ENCODE data around the gene FBXO8. TPM values are rescaled to one million over a fixed set of nuclear protein-coding genes. Genes with fewer than 3 reads are reported as not detected.
A peak's percentile ranks its signal among the peaks of the same experiment; 100 is the strongest.

The FBXO8 gene
- total RNA-seq, 1 experiment from 2014 or later: 11.7 TPM

GRCh38 chr4:174218127-174218790 lies 65.2 kb downstream of the FBXO8 start:
- H3K4me1 ChIP-seq (ENCODE audit: insufficient read depth, low read length, poor library complexity, severe bottlenecking): peaks cover 7% of the 10 kb centered on the region
- POLR2A ChIA-PET (ENCODE audit: low non-redundant PET): no interaction called here
- intact Hi-C loops (cut with micrococcal nuclease; ENCODE audit: unreplicated experiment): no loop called here
- no TSS peak for BruUV-seq (replicated peaks)
- no peaks in the 10 kb centered on the region for H3K36me3 ChIP-seq (ENCODE audit: insufficient read depth, low read length, poor library complexity, severe bottlenecking)
- no peaks in the 10 kb centered on the region for H3K27me3 ChIP-seq (replicated peaks; ENCODE audit: insufficient read depth, low read depth, low read length, poor library complexity)
- peak overlapping the region; percentile 35 for H3K4me3 ChIP-seq (ENCODE audit: low read depth, low read length, poor library complexity, severe bottlenecking)
- CTCF ChIA-PET: no interaction called here
- peak overlapping the region; percentile 41 for H3K27ac ChIP-seq (ENCODE audit: low read depth, low read length, poor library complexity, severe bottlenecking)
- TF ChIP-seq EZH2 (IDR thresholded peaks at IDR 0.05; ENCODE audit: borderline replicate concordance, low read depth, low read length, poor library complexity, severe bottlenecking): no peak
- TF ChIP-seq CTCF (conservative IDR thresholded peaks at IDR 0.05; ENCODE audit: low read depth, low read length): no peak
- DNase-seq (ENCODE audit: low spot score): no peak
- H3K9me3 ChIP-seq (ENCODE audit: low read depth, low read length, poor library complexity, severe bottlenecking): no peaks in the 10 kb centered on the region

DNA sequence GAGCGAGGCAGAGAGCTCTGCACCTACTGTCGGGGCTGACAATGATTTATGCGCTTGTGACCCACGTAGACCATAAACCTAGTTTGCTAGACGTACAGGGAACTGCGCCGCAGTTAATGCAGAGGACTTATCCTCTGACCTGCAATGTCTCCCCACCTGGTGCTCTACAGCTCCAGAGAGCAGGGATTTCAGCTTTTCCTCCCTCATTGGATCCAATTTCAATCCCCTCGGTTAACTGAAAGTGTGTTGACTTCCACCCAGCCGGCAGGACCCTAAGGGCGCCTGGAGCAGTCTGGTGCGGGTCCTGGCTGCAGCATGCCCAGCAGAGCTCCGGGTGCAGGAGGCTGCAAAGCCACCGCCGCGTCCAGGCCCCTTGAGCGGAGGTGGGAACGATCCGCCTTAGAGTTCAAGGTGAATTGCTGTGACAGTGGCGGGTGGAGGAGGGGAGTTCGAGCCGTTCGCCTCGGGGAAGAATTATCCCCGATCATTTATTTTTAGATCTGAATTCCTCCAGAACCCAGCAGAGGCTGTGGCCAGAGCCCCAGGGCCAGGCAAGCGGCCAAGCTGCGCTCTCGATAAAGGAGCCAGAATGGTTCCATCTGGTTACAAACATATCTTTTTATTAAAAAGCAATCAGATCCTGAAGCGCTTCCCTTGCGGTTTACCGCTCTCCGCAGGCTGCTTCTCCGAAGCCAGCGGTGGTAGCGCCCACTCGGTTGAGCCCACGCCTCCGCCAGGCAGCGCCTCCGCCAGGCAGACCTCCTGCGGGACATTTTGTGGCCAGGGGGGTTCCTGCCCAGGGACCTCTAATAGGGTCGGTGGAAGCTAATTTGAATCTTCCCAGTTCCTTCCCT lies 66.0 kb downstream of the FBXO8 start:
- intact Hi-C loops (cut with micrococcal nuclease; ENCODE audit: unreplicated experiment): no loop called here
- TF ChIP-seq EZH2 (IDR thresholded peaks at IDR 0.05; ENCODE audit: borderline replicate concordance, low read depth, low read length, poor library complexity, severe bottlenecking) (no peak), CTCF (conservative IDR thresholded peaks at IDR 0.05; ENCODE audit: low read depth, low read length) (0 out of 2 replicates have a peak, but pooled peaks have one; percentile 20)
- no peaks in the 10 kb centered on the region for H3K36me3 ChIP-seq (ENCODE audit: insufficient read depth, low read length, poor library complexity, severe bottlenecking)
- H3K27me3 ChIP-seq (replicated peaks; ENCODE audit: insufficient read depth, low read depth, low read length, poor library complexity): no peaks in the 10 kb centered on the region
- H3K4me3 ChIP-seq (ENCODE audit: low read depth, low read length, poor library complexity, severe bottlenecking): peak overlapping the region; percentile 35
- ChIA-PET POLR2A (ENCODE audit: low non-redundant PET) (no interaction called here), CTCF (no interaction called here)
- BruUV-seq (replicated peaks): no TSS peak
- H3K9me3 ChIP-seq (ENCODE audit: low read depth, low read length, poor library complexity, severe bottlenecking): no peaks in the 10 kb centered on the region
- H3K4me1 ChIP-seq (ENCODE audit: insufficient read depth, low read length, poor library complexity, severe bottlenecking): peaks cover 7% of the 10 kb centered on the region
- peak; percentile 70 for DNase-seq (ENCODE audit: low spot score)
- H3K27ac ChIP-seq (ENCODE audit: low read depth, low read length, poor library complexity, severe bottlenecking): peak overlapping the region; percentile 41

DNA sequence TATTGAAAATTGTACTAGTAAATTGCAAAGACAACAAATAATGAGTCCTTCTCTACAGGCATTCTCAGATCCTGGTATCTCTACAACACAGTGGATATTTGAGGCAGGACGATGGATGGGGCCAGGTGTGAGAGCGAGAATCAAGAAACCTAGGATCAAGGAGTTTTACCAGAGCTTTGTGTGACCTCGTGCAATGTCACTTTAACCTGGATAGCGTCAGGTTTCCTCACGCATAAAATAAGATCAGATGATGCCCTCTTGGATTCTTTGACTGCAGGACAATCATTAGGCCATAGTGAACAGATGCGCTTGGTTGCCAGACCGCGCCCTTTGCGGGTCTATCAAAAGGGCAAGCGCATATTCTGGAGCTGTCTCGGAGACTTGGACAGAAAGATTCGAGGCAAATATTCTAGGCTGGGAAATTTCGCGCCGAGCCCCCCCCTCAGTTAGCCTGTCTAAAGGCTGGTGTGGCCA lies 66.6 kb downstream of the FBXO8 start:
- no peak overlapping the region for H3K4me3 ChIP-seq (ENCODE audit: low read depth, low read length, poor library complexity, severe bottlenecking)
- peaks cover 7% of the 10 kb centered on the region for H3K4me1 ChIP-seq (ENCODE audit: insufficient read depth, low read length, poor library complexity, severe bottlenecking)
- no peak for DNase-seq (ENCODE audit: low spot score)
- H3K9me3 ChIP-seq (ENCODE audit: low read depth, low read length, poor library complexity, severe bottlenecking): no peaks in the 10 kb centered on the region
- CTCF ChIA-PET: interaction anchor here (0.7 kb wide), 1 partner anchor 815 kb away, joined by 4 read pairs; no protein-coding TSS in a partner anchor
- no peak for TF ChIP-seq EZH2 (IDR thresholded peaks at IDR 0.05; ENCODE audit: borderline replicate concordance, low read depth, low read length, poor library complexity, severe bottlenecking)
- TF ChIP-seq CTCF (conservative IDR thresholded peaks at IDR 0.05; ENCODE audit: low read depth, low read length): no peak
- BruUV-seq (replicated peaks): no TSS peak
- intact Hi-C loops (cut with micrococcal nuclease; ENCODE audit: unreplicated experiment): no loop called here
- no peak overlapping the region for H3K27ac ChIP-seq (ENCODE audit: low read depth, low read length, poor library complexity, severe bottlenecking)
- POLR2A ChIA-PET (ENCODE audit: low non-redundant PET): interaction anchor here (0.7 kb wide), 1 partner anchor 71 kb away, joined by 7 read pairs; no protein-coding TSS in a partner anchor
- H3K36me3 ChIP-seq (ENCODE audit: insufficient read depth, low read length, poor library complexity, severe bottlenecking): no peaks in the 10 kb centered on the region
- H3K27me3 ChIP-seq (replicated peaks; ENCODE audit: insufficient read depth, low read depth, low read length, poor library complexity): no peaks in the 10 kb centered on the region
